Measurements from ENCODE around the gene SIGLEC1. TPM values are rescaled to one million over a fixed set of nuclear protein-coding genes. Genes with fewer than 3 reads are reported as not detected.

SIGLEC1 gene
- total RNA-seq, 3 donors from 2014 or later, result 2.0 to 32.0 (median 6.9) TPM

DNA sequence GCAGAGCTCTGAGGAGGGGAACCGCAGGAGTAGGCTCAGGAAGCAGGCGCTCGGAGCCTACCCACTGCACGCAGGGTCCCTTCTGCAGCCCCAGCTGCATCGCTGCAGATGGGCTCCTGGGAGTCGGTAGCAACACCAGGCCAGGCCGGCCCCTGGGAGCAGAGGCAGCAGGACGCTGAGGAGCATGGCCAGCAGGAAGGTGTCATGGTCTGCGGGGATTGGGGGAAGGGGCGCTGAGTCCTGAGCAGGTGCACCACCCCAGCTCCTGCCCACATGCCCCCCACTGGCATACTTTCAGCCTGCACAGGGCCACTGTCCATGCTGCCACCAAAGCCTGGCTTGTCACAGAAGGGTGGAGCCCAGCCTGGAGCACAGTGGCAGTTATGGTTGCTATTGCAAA, 41.5 kb downstream of the SIGLEC1 start:
- intact Hi-C loops (cut with DNase I; ENCODE audit: low total_unique reads), result no loop called here
- TF ChIP-seq POLR2AphosphoS5 (IDR thresholded peaks at IDR 0.05) (no peak), POLR2A (IDR thresholded peaks at IDR 0.05) (no peak)
- TF ChIP-seq, protein P1, sequence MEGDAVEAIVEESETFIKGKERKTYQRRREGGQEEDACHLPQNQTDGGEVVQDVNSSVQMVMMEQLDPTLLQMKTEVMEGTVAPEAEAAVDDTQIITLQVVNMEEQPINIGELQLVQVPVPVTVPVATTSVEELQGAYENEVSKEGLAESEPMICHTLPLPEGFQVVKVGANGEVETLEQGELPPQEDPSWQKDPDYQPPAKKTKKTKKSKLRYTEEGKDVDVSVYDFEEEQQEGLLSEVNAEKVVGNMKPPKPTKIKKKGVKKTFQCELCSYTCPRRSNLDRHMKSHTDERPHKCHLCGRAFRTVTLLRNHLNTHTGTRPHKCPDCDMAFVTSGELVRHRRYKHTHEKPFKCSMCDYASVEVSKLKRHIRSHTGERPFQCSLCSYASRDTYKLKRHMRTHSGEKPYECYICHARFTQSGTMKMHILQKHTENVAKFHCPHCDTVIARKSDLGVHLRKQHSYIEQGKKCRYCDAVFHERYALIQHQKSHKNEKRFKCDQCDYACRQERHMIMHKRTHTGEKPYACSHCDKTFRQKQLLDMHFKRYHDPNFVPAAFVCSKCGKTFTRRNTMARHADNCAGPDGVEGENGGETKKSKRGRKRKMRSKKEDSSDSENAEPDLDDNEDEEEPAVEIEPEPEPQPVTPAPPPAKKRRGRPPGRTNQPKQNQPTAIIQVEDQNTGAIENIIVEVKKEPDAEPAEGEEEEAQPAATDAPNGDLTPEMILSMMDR (IDR thresholded peaks at IDR 0.05), result no peak
- H3K4me1 ChIP-seq, result no peaks in the 10 kb centered on the region
- DNase-seq (ENCODE audit: low spot score in 2 of 2), result no peak
- no peak overlapping the region for H3K27ac ChIP-seq
- no peak overlapping the region for H3K4me3 ChIP-seq
- no peaks in the 10 kb centered on the region for H3K9me3 ChIP-seq
- H3K27me3 ChIP-seq, result peaks cover 0 to 53% of the 10 kb centered on the region in 2 donors
- no peaks in the 10 kb centered on the region for H3K36me3 ChIP-seq

DNA sequence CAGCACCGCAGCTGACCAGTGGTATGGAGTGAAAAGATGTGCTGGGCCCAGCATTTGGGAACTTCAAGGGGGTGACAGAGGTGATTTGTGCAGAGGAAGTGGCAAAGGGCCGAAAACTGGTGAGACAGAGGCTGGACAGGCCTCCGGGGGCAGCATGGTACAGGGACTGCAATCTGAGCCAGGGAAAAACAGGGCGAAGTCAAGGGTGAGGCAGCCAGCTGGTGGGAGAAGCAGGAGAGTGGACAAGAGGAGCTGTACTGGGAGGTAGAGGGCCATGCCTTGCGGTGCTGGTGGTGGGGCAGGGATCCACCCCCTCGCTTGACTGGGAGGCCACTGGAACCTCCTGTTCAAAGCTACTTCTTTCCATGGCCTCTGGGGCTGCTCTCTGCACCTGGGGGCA, 41.9 kb downstream of the SIGLEC1 start:
- Histone ChIP-seq H3K4me1 (no peaks in the 10 kb centered on the region), H3K27me3 (peaks cover 0 to 49% of the 10 kb centered on the region in 2 donors), H3K9me3 (no peaks in the 10 kb centered on the region), H3K4me3 (no peak overlapping the region), H3K36me3 (no peaks in the 10 kb centered on the region), H3K27ac (no peak overlapping the region)
- intact Hi-C loops (cut with DNase I; ENCODE audit: low total_unique reads), result no loop called here
- no peak for DNase-seq (ENCODE audit: low spot score in 2 of 2)
- TF ChIP-seq POLR2AphosphoS5 (IDR thresholded peaks at IDR 0.05) (no peak), POLR2A (IDR thresholded peaks at IDR 0.05) (no peak)
- TF ChIP-seq, protein P1 (IDR thresholded peaks at IDR 0.05), result no peak

DNA sequence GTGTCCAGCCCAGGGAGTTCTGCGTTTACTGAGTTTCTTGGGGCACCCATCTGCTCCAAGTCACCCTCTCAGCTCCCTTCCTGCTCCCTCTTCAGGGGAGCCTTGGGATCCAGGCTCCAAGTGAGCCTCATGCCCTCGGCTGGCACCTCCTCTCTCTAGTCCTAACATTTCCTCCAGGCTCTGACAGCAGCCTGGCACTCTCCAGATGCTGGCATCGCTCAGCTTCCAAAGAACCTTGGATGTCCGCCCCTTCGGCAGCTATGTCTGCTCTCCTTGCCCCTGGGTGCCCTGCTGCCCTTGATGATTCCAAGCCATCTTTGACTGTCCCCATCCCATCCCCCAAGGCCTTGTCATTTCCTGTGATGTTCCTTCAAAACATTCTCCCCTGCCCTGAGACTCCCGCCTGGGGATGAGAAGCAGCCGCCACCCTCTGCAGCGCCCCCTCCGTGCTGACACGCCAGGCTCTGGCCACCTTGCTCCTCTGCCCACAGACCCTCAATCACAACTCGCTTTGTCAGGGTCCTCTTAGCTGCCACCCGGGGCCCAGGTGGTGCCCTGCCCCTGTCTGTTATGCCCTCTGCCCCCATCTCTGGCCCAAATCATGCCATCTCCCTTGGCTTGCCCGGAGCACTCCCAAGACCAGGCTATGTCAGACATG, 42.6 kb downstream of the SIGLEC1 start:
- H3K27ac ChIP-seq, result no peak overlapping the region
- DNase-seq (ENCODE audit: low spot score in 2 of 2), result no peak
- TF ChIP-seq POLR2AphosphoS5 (IDR thresholded peaks at IDR 0.05) (no peak), POLR2A (IDR thresholded peaks at IDR 0.05) (no peak)
- TF ChIP-seq, protein P1 (IDR thresholded peaks at IDR 0.05), result no peak
- intact Hi-C loops (cut with DNase I; ENCODE audit: low total_unique reads), result no loop called here
- H3K4me3 ChIP-seq, result no peak overlapping the region
- peaks cover 0 to 42% of the 10 kb centered on the region in 2 donors for H3K27me3 ChIP-seq
- no peaks in the 10 kb centered on the region for H3K36me3 ChIP-seq
- H3K9me3 ChIP-seq, result no peaks in the 10 kb centered on the region
- no peaks in the 10 kb centered on the region for H3K4me1 ChIP-seq

DNA sequence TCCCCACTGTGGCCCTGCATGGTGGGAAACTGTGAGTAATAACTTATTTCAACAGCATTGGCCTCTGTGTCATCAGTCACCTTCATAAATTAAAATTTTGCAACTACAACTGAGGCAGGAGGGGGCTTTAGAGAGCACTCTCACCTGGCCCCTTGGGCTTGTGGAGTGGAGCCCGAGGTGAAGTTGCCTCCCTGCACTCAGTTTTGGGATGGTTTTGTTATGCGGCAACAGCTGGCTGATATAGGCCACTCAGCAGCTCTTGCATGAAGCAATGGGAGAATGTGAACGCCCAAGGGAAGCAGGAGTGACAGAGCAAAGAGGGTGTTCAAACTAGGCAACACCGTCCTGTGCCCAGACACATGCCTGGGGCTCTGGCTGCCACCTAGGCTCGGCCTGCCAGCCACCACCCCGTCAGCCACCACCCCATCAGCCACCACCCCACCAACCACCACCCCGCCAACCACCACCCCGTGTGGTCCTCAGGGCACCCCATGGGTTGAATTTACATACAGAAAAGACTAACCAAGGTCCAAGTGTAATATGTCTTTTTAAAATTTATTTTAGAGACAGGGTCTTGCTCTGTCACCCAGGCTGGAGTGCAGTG, 44.9 kb downstream of the SIGLEC1 start:
- Histone ChIP-seq H3K36me3 (no peaks in the 10 kb centered on the region), H3K4me3 (no peak overlapping the region), H3K27ac (no peak overlapping the region), H3K27me3 (peaks cover 0 to 26% of the 10 kb centered on the region in 2 donors), H3K9me3 (no peaks in the 10 kb centered on the region), H3K4me1 (no peaks in the 10 kb centered on the region)
- DNase-seq (ENCODE audit: low spot score in 2 of 2), result no peak
- TF ChIP-seq POLR2AphosphoS5 (IDR thresholded peaks at IDR 0.05) (no peak), POLR2A (IDR thresholded peaks at IDR 0.05) (no peak)
- TF ChIP-seq, protein P1 (IDR thresholded peaks at IDR 0.05), result no peak
- intact Hi-C loops (cut with DNase I; ENCODE audit: low total_unique reads), result no loop called here

DNA sequence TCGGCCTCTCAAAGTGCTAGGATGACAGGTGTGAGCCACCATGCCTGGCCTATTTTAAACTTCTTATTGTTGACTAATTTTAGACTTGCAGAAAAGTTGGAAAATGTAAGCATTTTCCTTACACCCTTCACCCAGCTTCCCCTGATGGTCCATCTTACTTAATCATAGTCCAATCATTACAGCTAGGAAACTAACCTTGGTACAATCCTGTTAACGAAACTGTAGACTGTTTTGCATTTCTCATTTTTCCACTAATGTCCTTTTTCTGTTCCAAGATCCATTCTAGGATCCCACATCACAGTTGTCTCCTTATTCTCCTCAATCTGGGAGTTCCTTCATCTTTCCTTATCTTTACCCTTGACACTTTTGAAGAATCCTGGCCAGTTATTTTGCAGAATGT, 48.5 kb downstream of the SIGLEC1 start:
- TF ChIP-seq POLR2A (IDR thresholded peaks at IDR 0.05) (no peak), POLR2AphosphoS5 (IDR thresholded peaks at IDR 0.05) (no peak)
- TF ChIP-seq, protein P1 (IDR thresholded peaks at IDR 0.05), result no peak
- H3K9me3 ChIP-seq, result no peaks in the 10 kb centered on the region

More for the DNA sequence above, 48.5 kb downstream of the SIGLEC1 start:
- Histone ChIP-seq H3K4me3 (no peak overlapping the region), H3K27ac (no peak overlapping the region), H3K27me3 (peaks cover 0 to 39% of the 10 kb centered on the region in 2 donors), H3K4me1 (peaks cover 0 to 5% of the 10 kb centered on the region in 2 donors), H3K36me3 (no peaks in the 10 kb centered on the region)
- intact Hi-C loops (cut with DNase I; ENCODE audit: low total_unique reads), result no loop called here
- DNase-seq (ENCODE audit: low spot score in 2 of 2), result no peak
